Endodermal cell (in vitro differentiated cells): ENCODE results near the gene ANP32B. TPM values are rescaled to one million over a fixed set of nuclear protein-coding genes. Genes with fewer than 3 reads are reported as not detected.
"Not testable (repeated sequence)": the region's sequence is repeated elsewhere in the genome, so short reads cannot be mapped to it uniquely, and the experiment has no call there.

ENCODE experiments used
- DNase-seq: peaks from one replicate; pipeline ENCODE4 v3.0.0-alpha.2; 2017
- H3K27ac ChIP-seq: 2 replicates; pipeline ENCODE4 v1.5.1; 2013; ENCODE audit warnings: mild to moderate bottlenecking, low read depth, low read length, moderate library complexity
- H3K27me3 ChIP-seq: 2 replicates; pipeline ENCODE4 v1.6.1; 2013; ENCODE audit warnings: mild to moderate bottlenecking, low read length, moderate library complexity; ENCODE audit not compliant: insufficient read depth, control insufficient read depth, poor library complexity, severe bottlenecking
- H3K36me3 ChIP-seq: 2 replicates; pipeline ENCODE4 v1.7.0; 2013; ENCODE audit warnings: mild to moderate bottlenecking, low read length, moderate library complexity; ENCODE audit not compliant: control insufficient read depth, insufficient read depth
- H3K4me1 ChIP-seq: one replicate; pipeline ENCODE4 v1.7.0; 2013; ENCODE audit warnings: low read length; ENCODE audit not compliant: control insufficient read depth, insufficient read depth
- H3K4me3 ChIP-seq: 2 replicates; pipeline ENCODE4 v1.5.1; 2013; ENCODE audit warnings: mild to moderate bottlenecking, low read length, moderate library complexity
- H3K9ac ChIP-seq: 2 replicates; pipeline ENCODE4 v1.6.1; 2013; ENCODE audit warnings: mild to moderate bottlenecking, low read length, moderate library complexity; ENCODE audit not compliant: poor library complexity, severe bottlenecking; ENCODE audit errors: extremely low read depth
- H3K9me3 ChIP-seq: 2 replicates; pipeline ENCODE4 v1.6.1; 2013; ENCODE audit warnings: mild to moderate bottlenecking, low read length, moderate library complexity; ENCODE audit not compliant: control insufficient read depth
- H3K27ac Mint-ChIP-seq: 2 replicates; pipeline ENCODE4 v1.8.0; 2020; ENCODE audit warnings: mixed read lengths
- H3K27me3 Mint-ChIP-seq: 2 replicates; pipeline ENCODE4 v1.8.0; 2021; ENCODE audit warnings: mild to moderate bottlenecking, mixed read lengths; ENCODE audit not compliant: insufficient read depth
- H3K36me3 Mint-ChIP-seq: 2 replicates; pipeline ENCODE4 v1.8.0; 2020; ENCODE audit warnings: low read depth, mixed read lengths
- H3K4me1 Mint-ChIP-seq: 2 replicates; pipeline ENCODE4 v1.8.0; 2020; ENCODE audit warnings: mixed read lengths
- H3K4me3 Mint-ChIP-seq: 2 replicates; pipeline ENCODE4 v1.8.0; 2020; ENCODE audit warnings: mild to moderate bottlenecking, moderate library complexity, mixed read lengths
- H3K9me3 Mint-ChIP-seq: 2 replicates; pipeline ENCODE4 v1.8.0; 2020; ENCODE audit warnings: mild to moderate bottlenecking, mixed read lengths
- WGBS, 2 experiments: methylation state at CpG; one replicate each; pipeline versions ENCODE4 v1.1.5 to v1.1.7; 2013; ENCODE audit warnings: missing lambda C conversion rate in 2 of 2, mixed read lengths in 1 of 2; ENCODE audit not compliant: insufficient coverage in 1 of 2, insufficient read length in 1 of 2; 5-methylcytosine and 5-hydroxymethylcytosine counted together
- total RNA-seq, 2 donors: library from RNA; stranded (reverse); fragmentation: NEBNext Ultra II Directional in 1 of 2; extraction: Animal tissue kit (Norgen Biotek cat#: 25700) in 1 of 2; gene quantifications; 2 replicates in 1 of 2; 3 replicates in 1 of 2; pipeline ENCODE4 v1.2.1, GENCODE V29; 2021
- TF ChIP-seq, protein P1 (sequence below): fragments of 200-600 bp; sonication (generic); conservative IDR thresholded peaks from 2 replicates; pipeline ENCODE4 v1.5.0; 2021; ENCODE audit warnings: antibody characterized with exemption, mild to moderate bottlenecking

The ANP32B gene
- total RNA-seq, 2 donors from 2014 or later: 155 to 191 TPM

DNA sequence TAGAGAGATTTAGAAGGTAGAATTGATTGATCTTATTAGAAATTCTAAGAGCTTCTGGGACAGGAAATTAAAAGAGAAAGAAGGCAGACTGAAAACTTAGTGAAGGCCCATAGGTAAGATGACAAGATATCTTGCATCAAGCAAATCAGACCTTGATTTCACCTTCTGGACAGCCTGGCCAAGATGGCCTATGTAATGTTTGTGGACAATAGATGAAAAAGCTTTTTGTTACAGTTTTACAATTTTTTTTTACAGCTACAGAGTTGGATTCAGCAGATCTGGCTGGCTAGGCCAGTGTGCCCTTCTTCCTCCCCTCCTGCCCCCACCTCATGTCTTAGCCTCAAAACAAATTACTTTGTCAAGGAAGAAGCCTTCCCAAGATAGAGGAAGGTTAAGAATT is 23.6 kb upstream of the ANP32B start:
- no peak overlapping the region for H3K9ac ChIP-seq

DNA sequence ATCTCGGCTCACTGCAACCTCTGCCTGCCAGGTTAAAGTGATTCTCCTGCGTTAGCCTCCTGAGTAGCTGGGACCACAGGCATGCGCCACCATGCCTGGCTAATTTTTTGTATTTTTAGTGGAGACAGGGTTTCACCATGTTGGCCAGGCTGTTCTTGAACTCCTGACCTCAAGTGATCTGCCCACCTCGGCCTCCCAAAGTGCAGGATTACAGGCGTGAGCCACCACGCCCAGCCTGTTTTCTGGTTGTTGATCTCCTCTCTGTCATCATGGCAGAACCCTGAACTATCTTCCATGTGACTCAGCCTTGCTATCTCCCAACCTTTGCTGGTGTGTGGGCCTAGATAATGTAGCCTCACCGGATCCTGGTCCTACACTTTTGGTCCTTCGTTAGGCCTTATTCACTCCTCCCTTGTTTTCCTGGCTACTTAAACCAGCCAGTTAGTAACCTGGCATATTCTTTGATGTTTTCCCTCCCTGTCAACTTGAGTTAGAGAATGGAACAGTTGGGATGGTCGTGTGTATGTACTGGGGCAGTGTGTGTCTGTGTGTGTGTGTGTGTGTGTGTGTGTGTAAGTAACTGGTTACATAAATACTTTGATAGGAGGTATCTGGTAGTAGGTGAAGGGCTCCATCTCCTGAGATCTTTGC is 22.3 kb upstream of the ANP32B start:
- peaks cover 34% of the 10 kb centered on the region for H3K27me3 ChIP-seq
- 88 to 89% methylated on average over 5 to 9 of the region's 9 CpGs for WGBS, 2 experiments
- not testable (repeated sequence) for H3K9me3 ChIP-seq, H3K4me3 ChIP-seq, H3K9me3 Mint-ChIP-seq, H3K4me1 ChIP-seq, H3K9ac ChIP-seq, H3K36me3 ChIP-seq, H3K27ac Mint-ChIP-seq, H3K27ac ChIP-seq, H3K36me3 Mint-ChIP-seq, H3K4me3 Mint-ChIP-seq, H3K4me1 Mint-ChIP-seq, DNase-seq
- H3K27me3 Mint-ChIP-seq: peaks cover 61% of the 10 kb centered on the region

More for the DNA sequence above, 23.6 kb upstream of the ANP32B start:
- Mint-ChIP-seq H3K27me3 (peaks cover 55% of the 10 kb centered on the region), H3K4me3 (no peak overlapping the region), H3K36me3 (no peaks in the 10 kb centered on the region), H3K9me3 (no peaks in the 10 kb centered on the region), H3K27ac (no peak overlapping the region), H3K4me1 (peaks cover 7% of the 10 kb centered on the region)
- TF ChIP-seq, protein P1, sequence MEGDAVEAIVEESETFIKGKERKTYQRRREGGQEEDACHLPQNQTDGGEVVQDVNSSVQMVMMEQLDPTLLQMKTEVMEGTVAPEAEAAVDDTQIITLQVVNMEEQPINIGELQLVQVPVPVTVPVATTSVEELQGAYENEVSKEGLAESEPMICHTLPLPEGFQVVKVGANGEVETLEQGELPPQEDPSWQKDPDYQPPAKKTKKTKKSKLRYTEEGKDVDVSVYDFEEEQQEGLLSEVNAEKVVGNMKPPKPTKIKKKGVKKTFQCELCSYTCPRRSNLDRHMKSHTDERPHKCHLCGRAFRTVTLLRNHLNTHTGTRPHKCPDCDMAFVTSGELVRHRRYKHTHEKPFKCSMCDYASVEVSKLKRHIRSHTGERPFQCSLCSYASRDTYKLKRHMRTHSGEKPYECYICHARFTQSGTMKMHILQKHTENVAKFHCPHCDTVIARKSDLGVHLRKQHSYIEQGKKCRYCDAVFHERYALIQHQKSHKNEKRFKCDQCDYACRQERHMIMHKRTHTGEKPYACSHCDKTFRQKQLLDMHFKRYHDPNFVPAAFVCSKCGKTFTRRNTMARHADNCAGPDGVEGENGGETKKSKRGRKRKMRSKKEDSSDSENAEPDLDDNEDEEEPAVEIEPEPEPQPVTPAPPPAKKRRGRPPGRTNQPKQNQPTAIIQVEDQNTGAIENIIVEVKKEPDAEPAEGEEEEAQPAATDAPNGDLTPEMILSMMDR: no peak
- H3K9me3 ChIP-seq: no peaks in the 10 kb centered on the region
- no peak for DNase-seq
- H3K36me3 ChIP-seq: no peaks in the 10 kb centered on the region
- no peak overlapping the region for H3K27ac ChIP-seq
- no peak overlapping the region for H3K4me3 ChIP-seq
- H3K27me3 ChIP-seq: peaks cover 24% of the 10 kb centered on the region
- H3K4me1 ChIP-seq: no peaks in the 10 kb centered on the region

DNA sequence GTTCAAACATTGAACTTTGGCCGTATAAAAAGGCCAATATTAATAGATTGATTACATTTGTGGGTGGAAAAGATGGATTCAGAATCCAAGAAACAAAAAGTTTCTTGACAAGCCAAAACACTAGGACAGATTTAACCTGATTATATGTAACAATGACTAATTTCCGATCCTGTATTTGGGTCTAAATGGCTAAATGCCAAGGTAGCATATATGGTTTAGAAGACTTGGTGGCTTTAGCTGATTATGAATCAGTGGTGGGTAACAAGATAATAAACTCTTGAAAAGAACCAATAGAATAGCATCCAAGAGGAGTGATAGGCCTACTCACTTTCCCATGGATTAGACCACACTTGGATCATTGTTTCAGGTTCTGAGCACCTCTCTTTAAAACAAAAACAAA is 21.8 kb upstream of the ANP32B start:
- Histone ChIP-seq H3K27ac (no peak overlapping the region), H3K9ac (no peak overlapping the region), H3K4me3 (no peak overlapping the region), H3K27me3 (peaks cover 37% of the 10 kb centered on the region), H3K4me1 (no peaks in the 10 kb centered on the region), H3K9me3 (no peaks in the 10 kb centered on the region), H3K36me3 (no peaks in the 10 kb centered on the region)
- no peaks in the 10 kb centered on the region for H3K36me3 Mint-ChIP-seq
- 100% methylated on average over 2 of the region's 2 CpGs; no CpG with 5 or more reads in 1 of the 2 experiments for WGBS, 2 experiments
- peaks cover 5% of the 10 kb centered on the region for H3K4me1 Mint-ChIP-seq
- TF ChIP-seq, protein P1: no peak
- H3K27me3 Mint-ChIP-seq: peaks cover 63% of the 10 kb centered on the region
- H3K27ac Mint-ChIP-seq: no peak overlapping the region
- no peak overlapping the region for H3K4me3 Mint-ChIP-seq
- no peak for DNase-seq
- H3K9me3 Mint-ChIP-seq: no peaks in the 10 kb centered on the region

DNA sequence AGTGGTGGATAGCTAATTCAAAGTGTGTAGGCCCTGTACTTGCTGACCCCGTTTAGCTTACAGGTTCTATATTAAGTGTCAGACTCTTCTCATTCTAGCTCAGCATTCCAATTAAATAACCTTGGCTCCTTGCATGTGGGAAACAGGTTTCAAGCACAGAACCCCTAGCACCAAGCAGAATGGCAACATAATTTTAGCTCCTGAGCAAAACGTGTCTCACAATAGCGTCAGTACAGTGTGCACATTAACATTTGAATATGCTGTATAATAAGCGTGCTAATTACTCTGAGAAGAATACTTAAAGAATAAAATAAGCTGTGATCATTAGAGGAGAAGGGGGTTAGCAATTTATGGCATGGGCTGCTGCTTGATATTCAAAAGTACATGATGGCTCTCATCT is 21.0 kb upstream of the ANP32B start:
- no peak overlapping the region for H3K4me3 Mint-ChIP-seq
- WGBS, 2 experiments: 82 to 89% methylated on average over 4 of the region's 4 CpGs
- DNase-seq: no peak
- no peaks in the 10 kb centered on the region for H3K36me3 Mint-ChIP-seq
- H3K9me3 ChIP-seq: no peaks in the 10 kb centered on the region
- H3K27me3 ChIP-seq: peaks cover 40% of the 10 kb centered on the region
- no peaks in the 10 kb centered on the region for H3K4me1 ChIP-seq
- TF ChIP-seq, protein P1: no peak
- no peaks in the 10 kb centered on the region for H3K9me3 Mint-ChIP-seq
- H3K4me1 Mint-ChIP-seq: no peaks in the 10 kb centered on the region
- H3K27me3 Mint-ChIP-seq: peaks cover 61% of the 10 kb centered on the region
- no peak overlapping the region for H3K4me3 ChIP-seq
- H3K27ac ChIP-seq: no peak overlapping the region
- H3K36me3 ChIP-seq: no peaks in the 10 kb centered on the region
- H3K9ac ChIP-seq: no peak overlapping the region
- no peak overlapping the region for H3K27ac Mint-ChIP-seq
